SJSA1 (cell line): Measurements from ENCODE around the gene GPR78. TPM values are rescaled to one million over a fixed set of nuclear protein-coding genes. Genes with fewer than 3 reads are reported as not detected.
"Not testable (repeated sequence)": the region's sequence is repeated elsewhere in the genome, so short reads cannot be mapped to it uniquely, and the experiment has no call there.

Source experiments
- DNase-seq, 2 experiments: peaks; one replicate each; pipeline ENCODE4 v3.0.0-alpha.2; 2015 to 2020; ENCODE audit warnings: low spot score in 2 of 2, low read depth in 1 of 2
- H3K27ac ChIP-seq: fragments of 250-450 bp; sonication (Bioruptor Pico); 2 replicates; pipeline ENCODE4 v1.5.1; 2020; ENCODE audit warnings: mild to moderate bottlenecking, moderate library complexity
- H3K27me3 ChIP-seq: fragments of 250-450 bp; sonication (Bioruptor Pico); replicated peaks from 2 replicates; pipeline ENCODE4 v1.5.1; 2020; ENCODE audit warnings: mild to moderate bottlenecking, moderate library complexity
- H3K36me3 ChIP-seq: fragments of 250-450 bp; sonication (Bioruptor Pico); 2 replicates; pipeline ENCODE4 v1.5.1; 2020; ENCODE audit warnings: mild to moderate bottlenecking
- H3K4me1 ChIP-seq: fragments of 250-450 bp; sonication (Bioruptor Pico); replicated peaks from 2 replicates; pipeline ENCODE4 v1.6.1; 2021; ENCODE audit warnings: mild to moderate bottlenecking
- H3K4me3 ChIP-seq: fragments of 250-450 bp; sonication (Bioruptor Pico); 2 replicates; pipeline ENCODE4 v1.5.1; 2020; ENCODE audit warnings: mild to moderate bottlenecking
- H3K9me3 ChIP-seq: fragments of 250-450 bp; sonication (Bioruptor Pico); replicated peaks from 2 replicates; pipeline ENCODE4 v1.5.1; 2020; ENCODE audit warnings: mild to moderate bottlenecking
- total RNA-seq: library from RNA; depleted of rRNA; stranded (reverse); fragments of >200 nt; shearing (Covaris generic); gene quantifications from 2 replicates; pipeline ENCODE4 v1.2.3, GENCODE V29; 2014

The GPR78 gene
- total RNA-seq, 1 experiment from 2014 or later = 4.6 TPM

- Histone ChIP-seq H3K36me3 (peaks cover 87% of the 10 kb centered on the region), H3K27me3 (no peaks in the 10 kb centered on the region), H3K27ac (no peak overlapping the region), H3K4me3 (no peak overlapping the region), H3K4me1 (no peaks in the 10 kb centered on the region), H3K9me3 (no peaks in the 10 kb centered on the region)
- no peak for DNase-seq
Observed at GRCh38 chr4:8609824-8610350, 29.7 kb downstream of the GPR78 start.

GRCh38 chr4:8610858-8611616 is 30.8 kb downstream of the GPR78 start:
- Histone ChIP-seq H3K36me3 (peaks cover 87% of the 10 kb centered on the region), H3K4me3 (no peak overlapping the region), H3K4me1 (no peaks in the 10 kb centered on the region), H3K27ac (no peak overlapping the region), H3K27me3 (no peaks in the 10 kb centered on the region), H3K9me3 (no peaks in the 10 kb centered on the region)
- DNase-seq = no peak

DNA sequence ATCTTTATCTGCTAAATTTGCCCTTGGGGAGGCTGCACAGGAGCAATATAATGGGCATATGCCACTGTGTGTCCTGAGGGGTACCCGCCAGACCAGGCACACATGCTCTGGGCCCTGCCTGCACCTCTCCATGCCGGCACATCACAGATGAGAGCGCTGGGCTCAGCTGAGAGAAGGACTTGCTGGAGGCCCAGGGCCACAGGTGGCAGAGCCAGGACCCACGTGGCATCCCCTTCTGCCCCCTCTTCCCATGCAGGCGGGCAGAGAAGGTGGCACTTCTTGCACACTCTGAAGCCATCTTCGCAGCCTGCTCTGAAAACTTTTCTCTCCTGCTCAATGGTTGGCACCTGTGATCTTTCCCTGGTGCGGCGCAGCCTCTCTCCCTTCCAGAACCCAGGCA is 32.5 kb downstream of the GPR78 start:
- Histone ChIP-seq H3K27me3 (no peaks in the 10 kb centered on the region), H3K27ac (no peak overlapping the region), H3K36me3 (peaks cover 86% of the 10 kb centered on the region), H3K4me1 (no peaks in the 10 kb centered on the region), H3K4me3 (no peak overlapping the region), H3K9me3 (no peaks in the 10 kb centered on the region)
- no peak for DNase-seq

- peaks cover 93% of the 10 kb centered on the region for H3K36me3 ChIP-seq
- no peaks in the 10 kb centered on the region for H3K27me3 ChIP-seq
- no peaks in the 10 kb centered on the region for H3K9me3 ChIP-seq
- DNase-seq = no peak
- H3K4me3 ChIP-seq = no peak overlapping the region
- no peak overlapping the region for H3K27ac ChIP-seq
- H3K4me1 ChIP-seq = no peaks in the 10 kb centered on the region
Observed at GRCh38 chr4:8613421-8614364, 33.5 kb downstream of the GPR78 start.

DNA sequence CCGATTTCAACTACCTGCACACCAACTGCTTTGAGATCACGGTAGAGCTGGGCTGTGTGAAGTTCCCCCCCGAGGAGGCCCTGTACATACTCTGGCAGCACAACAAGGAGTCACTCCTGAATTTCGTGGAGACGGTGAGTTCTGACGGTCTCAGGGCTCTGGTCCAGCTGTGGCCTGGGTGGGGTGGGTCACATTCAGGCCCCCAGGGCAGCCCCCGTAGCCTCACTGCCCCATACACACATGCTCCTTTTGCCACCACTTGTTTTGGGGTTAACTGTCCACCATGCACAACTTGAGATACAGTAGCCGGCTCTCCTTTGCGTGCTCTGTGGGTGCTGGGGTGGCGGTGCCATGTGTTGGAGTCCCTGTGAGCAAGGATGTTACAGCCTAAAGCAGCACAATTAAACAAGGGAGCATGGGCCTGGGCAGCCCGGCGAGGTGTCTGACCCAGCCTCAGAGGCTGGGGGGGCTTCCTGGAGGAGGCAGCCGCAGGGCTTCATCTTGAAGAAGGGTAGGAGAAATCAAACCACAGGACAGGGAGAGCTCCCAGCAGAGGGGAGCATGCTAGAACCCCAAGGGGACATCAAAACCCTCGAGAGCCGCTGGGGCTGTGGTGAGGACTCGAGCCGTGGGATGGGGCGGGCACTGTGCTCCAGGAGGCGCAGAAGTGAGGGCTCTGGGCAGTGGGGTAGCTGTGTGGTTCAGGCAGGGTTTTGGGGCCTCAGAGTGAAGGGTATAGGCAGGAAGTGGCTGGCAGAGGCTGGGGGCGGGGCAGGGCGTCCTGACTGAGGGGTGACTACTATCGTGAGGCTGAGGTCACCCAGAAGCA is 34.4 kb downstream of the GPR78 start:
- Histone ChIP-seq H3K36me3 (peaks cover 95% of the 10 kb centered on the region), H3K27me3 (no peaks in the 10 kb centered on the region)
- no peak for DNase-seq

DNA sequence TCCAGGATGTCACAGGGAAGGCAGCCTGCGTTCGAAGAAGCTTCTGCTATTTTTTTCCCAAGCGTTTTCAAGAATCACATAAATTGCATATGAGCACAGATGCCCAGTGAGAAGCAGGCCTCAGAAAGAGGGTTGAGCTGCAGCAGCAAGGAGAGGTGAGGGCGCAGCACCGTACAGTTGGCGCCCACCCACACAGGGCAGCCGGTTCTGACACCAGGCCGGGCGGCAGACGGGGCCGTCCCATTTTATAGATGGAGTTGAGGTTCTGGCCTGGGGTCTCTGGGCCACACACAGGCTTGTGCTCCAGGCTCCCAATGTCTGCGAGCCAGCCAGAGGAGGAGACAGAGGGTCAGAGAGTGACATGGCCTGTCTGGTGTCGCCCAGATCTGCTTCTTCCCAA is 35.2 kb downstream of the GPR78 start:
- Histone ChIP-seq H3K9me3 (no peaks in the 10 kb centered on the region), H3K4me3 (no peak overlapping the region), H3K36me3 (peaks cover 92% of the 10 kb centered on the region), H3K27ac (no peak overlapping the region), H3K4me1 (no peaks in the 10 kb centered on the region), H3K27me3 (no peaks in the 10 kb centered on the region)
- DNase-seq = no peak

More for the DNA sequence above, 34.4 kb downstream of the GPR78 start:
- no peak overlapping the region for H3K27ac ChIP-seq
- H3K9me3 ChIP-seq = no peaks in the 10 kb centered on the region
- H3K4me1 ChIP-seq = no peaks in the 10 kb centered on the region
- no peak overlapping the region for H3K4me3 ChIP-seq

GRCh38 chr4:8615921-8616787 is 36.0 kb downstream of the GPR78 start:
- no peak overlapping the region for H3K27ac ChIP-seq
- H3K36me3 ChIP-seq = peaks cover 84% of the 10 kb centered on the region
- H3K4me3 ChIP-seq = no peak overlapping the region
- H3K9me3 ChIP-seq = no peaks in the 10 kb centered on the region
- no peaks in the 10 kb centered on the region for H3K4me1 ChIP-seq
- no peak for DNase-seq
- no peaks in the 10 kb centered on the region for H3K27me3 ChIP-seq

- Histone ChIP-seq H3K4me1 (no peaks in the 10 kb centered on the region), H3K36me3 (peaks cover 78% of the 10 kb centered on the region), H3K27ac (no peak overlapping the region), H3K27me3 (no peaks in the 10 kb centered on the region), H3K4me3 (no peak overlapping the region), H3K9me3 (no peaks in the 10 kb centered on the region)
- no peak for DNase-seq
Observed at GRCh38 chr4:8616831-8617230, 36.6 kb downstream of the GPR78 start.

- Histone ChIP-seq H3K4me1 (no peaks in the 10 kb centered on the region), H3K27me3 (no peaks in the 10 kb centered on the region), H3K9me3 (no peaks in the 10 kb centered on the region), H3K4me3 (no peak overlapping the region), H3K36me3 (peaks cover 73% of the 10 kb centered on the region), H3K27ac (no peak overlapping the region)
- DNase-seq = no peak
Observed at GRCh38 chr4:8617486-8618040, 37.4 kb downstream of the GPR78 start.

DNA sequence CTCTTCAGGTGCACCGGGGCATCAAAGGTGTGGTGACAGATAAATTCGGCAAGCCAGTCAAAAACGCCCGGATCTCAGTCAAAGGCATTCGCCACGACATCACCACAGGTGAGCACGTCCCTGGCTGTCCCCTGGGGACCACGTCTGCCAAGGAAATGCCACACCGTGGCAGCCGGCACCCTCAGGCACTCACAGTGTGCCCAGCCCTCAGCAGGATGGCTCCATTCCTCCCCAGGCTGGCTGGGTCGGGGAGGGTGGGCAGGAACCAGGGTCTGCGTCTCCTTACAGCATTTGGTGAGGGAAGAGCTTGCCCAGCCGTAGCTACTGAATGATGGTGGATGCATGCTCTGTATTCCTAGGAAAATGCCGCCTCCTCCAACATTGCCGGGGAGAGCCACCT is 38.2 kb downstream of the GPR78 start:
- H3K27me3 ChIP-seq = no peaks in the 10 kb centered on the region
- H3K9me3 ChIP-seq = no peaks in the 10 kb centered on the region
- no peaks in the 10 kb centered on the region for H3K4me1 ChIP-seq
- no peak overlapping the region for H3K4me3 ChIP-seq
- H3K27ac ChIP-seq = no peak overlapping the region
- H3K36me3 ChIP-seq = peaks cover 65% of the 10 kb centered on the region
- no peak for DNase-seq

DNA sequence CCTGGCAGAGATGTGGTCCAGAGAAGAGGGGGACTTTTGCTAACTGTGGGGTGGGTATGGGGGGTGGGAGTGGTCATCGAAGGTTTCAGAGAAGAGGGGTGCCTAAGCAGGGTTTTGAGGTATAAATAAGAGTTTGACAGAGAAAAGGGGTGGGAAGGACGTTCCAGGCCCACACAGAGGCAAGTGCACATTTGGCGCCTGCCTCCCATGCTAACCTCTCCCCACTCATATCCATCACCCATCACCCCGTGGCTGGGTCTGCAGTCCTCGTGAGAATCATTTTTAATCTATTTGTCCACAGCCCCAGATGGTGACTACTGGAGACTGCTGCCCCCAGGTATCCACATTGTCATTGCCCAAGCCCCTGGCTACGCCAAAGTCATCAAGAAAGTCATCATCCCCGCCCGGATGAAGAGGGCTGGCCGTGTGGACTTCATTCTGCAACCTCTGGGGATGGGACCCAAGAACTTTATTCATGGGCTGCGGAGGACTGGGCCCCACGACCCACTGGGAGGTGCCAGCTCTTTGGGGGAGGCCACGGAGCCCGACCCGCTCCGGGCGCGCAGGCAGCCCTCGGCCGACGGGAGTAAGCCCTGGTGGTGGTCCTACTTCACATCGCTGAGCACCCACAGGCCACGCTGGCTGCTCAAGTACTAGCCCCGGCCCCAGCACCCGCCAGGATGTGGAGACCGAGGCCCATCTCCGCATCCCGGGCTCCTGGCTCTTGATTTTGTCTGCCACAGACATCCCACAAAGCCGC is 38.9 kb downstream of the GPR78 start:
- Histone ChIP-seq H3K27ac (no peak overlapping the region), H3K4me1 (no peaks in the 10 kb centered on the region), H3K9me3 (no peaks in the 10 kb centered on the region), H3K36me3 (peaks cover 57% of the 10 kb centered on the region), H3K4me3 (no peak overlapping the region), H3K27me3 (no peaks in the 10 kb centered on the region)
- DNase-seq = no peak

DNA sequence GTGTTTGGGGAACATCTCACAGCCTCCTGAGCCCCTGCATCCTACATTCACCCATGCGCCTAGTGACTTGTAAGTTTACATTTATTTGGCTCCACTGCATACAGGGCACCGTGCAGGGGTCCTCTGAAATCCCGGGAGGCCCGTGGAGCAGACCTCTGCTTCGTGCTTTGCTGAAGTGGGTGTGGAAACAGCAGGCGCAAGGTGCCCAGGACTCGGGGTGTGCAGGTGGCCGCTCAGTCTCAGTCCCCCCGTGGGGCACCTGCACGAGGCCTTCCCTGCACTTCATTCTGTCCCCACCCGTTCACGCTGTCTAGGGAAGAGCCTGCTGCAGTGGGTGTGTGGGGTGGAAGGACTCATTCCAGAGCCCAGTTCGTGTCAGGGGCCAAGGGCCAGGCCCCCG is 40.9 kb downstream of the GPR78 start:
- not testable (repeated sequence) for DNase-seq, H3K27me3 ChIP-seq, H3K4me3 ChIP-seq, H3K9me3 ChIP-seq, H3K27ac ChIP-seq, H3K4me1 ChIP-seq
- H3K36me3 ChIP-seq = peaks cover 38% of the 10 kb centered on the region
